Fibroblast of lung (primary cell): ENCODE measurements around the gene MAPKBP1.

Experiments
- CTCF ChIP-seq, 2 donors: IDR thresholded peaks in 1 of 2; conservative IDR thresholded peaks in 1 of 2; 1 replicate in 1 of 2; 2 replicates in 1 of 2; pipeline ENCODE4 v1.5.1; 2011 to 2012; ENCODE audit warnings: low read length in 2 of 2, control low read depth in 1 of 2, inconsistent platforms in 1 of 2, low read depth in 1 of 2, mild to moderate bottlenecking in 1 of 2
- EZH2 ChIP-seq: IDR thresholded peaks from 2 replicates; pipeline ENCODE4 v1.5.1; 2012; ENCODE audit warnings: low read length, control low read depth, mild to moderate bottlenecking; ENCODE audit errors: missing control alignments

GRCh38 chr15:41847981-41848380 is 73.7 kb downstream of the MAPKBP1 start:
- no peak for TF ChIP-seq EZH2
- TF ChIP-seq CTCF (conservative IDR thresholded peaks at IDR 0.05 in 1 of 2, IDR thresholded peaks at IDR 0.05 in 1 of 2; ENCODE audit: low read depth in 1 of 2, low read length in 2 of 2): no peak
